ENCODE results near the gene DEPDC5. TPM values are rescaled to one million over a fixed set of nuclear protein-coding genes. Genes with fewer than 3 reads are reported as not detected.

The DEPDC5 gene
- total RNA-seq, 1 donor from 2014 or later, result 28.7 TPM

- intact Hi-C loops (cut with DNase I), result no loop called here
- Histone ChIP-seq H3K4me3 (no peak overlapping the region), H3K27me3 (no peaks in the 10 kb centered on the region), H3K36me3 (peaks cover 0 to 5% of the 10 kb centered on the region in 2 donors), H3K4me1 (peaks cover 58% of the 10 kb centered on the region), H3K9me3 (no peaks in the 10 kb centered on the region), H3K27ac (peak overlapping the region; percentile 64)
- no peak for TF ChIP-seq POLR2A (IDR thresholded peaks at IDR 0.05)
- TF ChIP-seq, protein P1, sequence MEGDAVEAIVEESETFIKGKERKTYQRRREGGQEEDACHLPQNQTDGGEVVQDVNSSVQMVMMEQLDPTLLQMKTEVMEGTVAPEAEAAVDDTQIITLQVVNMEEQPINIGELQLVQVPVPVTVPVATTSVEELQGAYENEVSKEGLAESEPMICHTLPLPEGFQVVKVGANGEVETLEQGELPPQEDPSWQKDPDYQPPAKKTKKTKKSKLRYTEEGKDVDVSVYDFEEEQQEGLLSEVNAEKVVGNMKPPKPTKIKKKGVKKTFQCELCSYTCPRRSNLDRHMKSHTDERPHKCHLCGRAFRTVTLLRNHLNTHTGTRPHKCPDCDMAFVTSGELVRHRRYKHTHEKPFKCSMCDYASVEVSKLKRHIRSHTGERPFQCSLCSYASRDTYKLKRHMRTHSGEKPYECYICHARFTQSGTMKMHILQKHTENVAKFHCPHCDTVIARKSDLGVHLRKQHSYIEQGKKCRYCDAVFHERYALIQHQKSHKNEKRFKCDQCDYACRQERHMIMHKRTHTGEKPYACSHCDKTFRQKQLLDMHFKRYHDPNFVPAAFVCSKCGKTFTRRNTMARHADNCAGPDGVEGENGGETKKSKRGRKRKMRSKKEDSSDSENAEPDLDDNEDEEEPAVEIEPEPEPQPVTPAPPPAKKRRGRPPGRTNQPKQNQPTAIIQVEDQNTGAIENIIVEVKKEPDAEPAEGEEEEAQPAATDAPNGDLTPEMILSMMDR (IDR thresholded peaks at IDR 0.05), result no peak
- TF ChIP-seq POLR2AphosphoS5 (IDR thresholded peaks at IDR 0.05; ENCODE audit: insufficient read depth in 1 of 2, low read depth in 1 of 2), result no peak
- DNase-seq (ENCODE audit: extremely low spot score in 2 of 2), result no peak
These were observed 197.6 kb downstream of the DEPDC5 start for GRCh38 chr22:31951194-31952093.

DNA sequence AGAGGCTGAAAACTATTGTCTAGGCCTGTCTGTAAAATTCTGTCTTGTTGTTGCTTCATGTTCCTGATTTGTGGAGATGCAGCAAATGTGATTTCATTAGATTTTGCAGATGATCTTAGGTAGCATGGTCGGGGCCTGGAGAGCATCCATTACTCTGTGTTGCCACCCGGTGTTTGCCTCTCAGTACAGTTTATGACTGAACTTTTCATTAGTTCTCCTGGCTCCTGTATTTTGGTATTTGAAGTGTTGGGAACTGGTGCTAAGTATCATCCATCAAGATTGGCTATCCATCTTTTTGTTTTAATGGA is 198.2 kb downstream of the DEPDC5 start:
- intact Hi-C loops (cut with DNase I), result no loop called here
- no peak for TF ChIP-seq POLR2AphosphoS5 (IDR thresholded peaks at IDR 0.05; ENCODE audit: insufficient read depth in 1 of 2, low read depth in 1 of 2)
- TF ChIP-seq, protein P1 (IDR thresholded peaks at IDR 0.05), result no peak
- no peak for TF ChIP-seq POLR2A (IDR thresholded peaks at IDR 0.05)
- DNase-seq (ENCODE audit: extremely low spot score in 2 of 2), result no peak
- H3K27ac ChIP-seq, result peak overlapping the region; percentile 64
- no peaks in the 10 kb centered on the region for H3K27me3 ChIP-seq
- H3K9me3 ChIP-seq, result no peaks in the 10 kb centered on the region
- peaks cover 52% of the 10 kb centered on the region for H3K4me1 ChIP-seq
- H3K4me3 ChIP-seq, result no peak overlapping the region
- peaks cover 0 to 11% of the 10 kb centered on the region in 2 donors for H3K36me3 ChIP-seq

GRCh38 chr22:31952472-31952871 is 198.7 kb downstream of the DEPDC5 start:
- no peaks in the 10 kb centered on the region for H3K9me3 ChIP-seq
- H3K4me1 ChIP-seq, result peaks cover 49% of the 10 kb centered on the region
- TF ChIP-seq, protein P1 (IDR thresholded peaks at IDR 0.05), result no peak
- TF ChIP-seq POLR2A (IDR thresholded peaks at IDR 0.05) (no peak), POLR2AphosphoS5 (IDR thresholded peaks at IDR 0.05; ENCODE audit: insufficient read depth in 1 of 2, low read depth in 1 of 2) (peak in 1 of 2 donors; percentile 59)
- H3K4me3 ChIP-seq, result peak overlapping the region in 1 of 2 donors; percentile 8
- no peak for DNase-seq (ENCODE audit: extremely low spot score in 2 of 2)
- intact Hi-C loops (cut with DNase I), result no loop called here
- peaks cover 0 to 15% of the 10 kb centered on the region in 2 donors for H3K36me3 ChIP-seq
- peak overlapping the region; percentile 64 for H3K27ac ChIP-seq
- no peaks in the 10 kb centered on the region for H3K27me3 ChIP-seq

DNA sequence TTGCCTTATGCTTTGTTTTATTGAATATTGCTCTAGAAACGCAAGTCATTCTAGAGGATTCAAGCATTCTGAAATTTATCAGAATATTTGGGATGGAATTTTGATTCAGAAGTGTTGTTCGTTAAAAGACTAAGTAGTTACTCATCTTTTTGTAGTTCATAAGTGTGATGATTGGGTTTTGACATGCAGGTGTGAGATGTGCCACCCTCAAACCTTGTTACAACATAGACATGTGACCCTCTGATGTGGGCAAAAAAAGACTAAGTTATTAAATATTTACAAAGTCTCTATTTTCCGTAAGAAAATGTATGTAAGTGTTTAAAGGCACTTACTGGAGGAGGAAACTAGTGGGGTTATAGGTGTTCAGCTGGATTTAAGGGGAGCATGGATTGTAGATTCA is 199.4 kb downstream of the DEPDC5 start:
- TF ChIP-seq, protein P1 (IDR thresholded peaks at IDR 0.05), result no peak
- TF ChIP-seq POLR2A (IDR thresholded peaks at IDR 0.05) (no peak), POLR2AphosphoS5 (IDR thresholded peaks at IDR 0.05; ENCODE audit: insufficient read depth in 1 of 2, low read depth in 1 of 2) (no peak)
- intact Hi-C loops (cut with DNase I), result no loop called here
- DNase-seq (ENCODE audit: extremely low spot score in 2 of 2), result no peak

More for the DNA sequence above, 199.4 kb downstream of the DEPDC5 start:
- Histone ChIP-seq H3K9me3 (no peaks in the 10 kb centered on the region), H3K36me3 (peaks cover 0 to 19% of the 10 kb centered on the region in 2 donors), H3K27me3 (no peaks in the 10 kb centered on the region), H3K4me1 (peaks cover 49% of the 10 kb centered on the region), H3K27ac (peak overlapping the region; percentile 64), H3K4me3 (no peak overlapping the region)

All from vagina (tissue), 2 donors.